Measurements from ENCODE around the gene APOBR.

DNA sequence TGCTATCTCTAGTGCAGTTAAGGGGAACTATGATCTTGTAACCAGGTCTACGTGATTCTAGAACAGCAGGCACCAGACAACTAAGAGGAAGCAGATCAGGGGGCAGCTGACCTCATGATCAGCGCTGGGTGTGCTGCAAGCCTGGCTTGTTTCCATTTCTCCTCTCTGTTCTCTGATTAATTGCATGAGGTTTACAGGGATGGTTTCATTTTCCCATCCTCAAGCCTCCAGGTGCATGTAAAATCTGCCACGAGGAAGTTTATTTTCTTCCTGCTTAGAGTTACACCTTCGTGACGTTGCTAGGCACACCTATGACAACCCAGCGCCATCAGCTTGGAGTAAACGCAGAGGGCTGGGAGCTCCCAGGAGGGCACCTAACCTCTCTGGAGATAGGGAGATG, 48.6 kb downstream of the APOBR start:
- TF ChIP-seq, protein P1, sequence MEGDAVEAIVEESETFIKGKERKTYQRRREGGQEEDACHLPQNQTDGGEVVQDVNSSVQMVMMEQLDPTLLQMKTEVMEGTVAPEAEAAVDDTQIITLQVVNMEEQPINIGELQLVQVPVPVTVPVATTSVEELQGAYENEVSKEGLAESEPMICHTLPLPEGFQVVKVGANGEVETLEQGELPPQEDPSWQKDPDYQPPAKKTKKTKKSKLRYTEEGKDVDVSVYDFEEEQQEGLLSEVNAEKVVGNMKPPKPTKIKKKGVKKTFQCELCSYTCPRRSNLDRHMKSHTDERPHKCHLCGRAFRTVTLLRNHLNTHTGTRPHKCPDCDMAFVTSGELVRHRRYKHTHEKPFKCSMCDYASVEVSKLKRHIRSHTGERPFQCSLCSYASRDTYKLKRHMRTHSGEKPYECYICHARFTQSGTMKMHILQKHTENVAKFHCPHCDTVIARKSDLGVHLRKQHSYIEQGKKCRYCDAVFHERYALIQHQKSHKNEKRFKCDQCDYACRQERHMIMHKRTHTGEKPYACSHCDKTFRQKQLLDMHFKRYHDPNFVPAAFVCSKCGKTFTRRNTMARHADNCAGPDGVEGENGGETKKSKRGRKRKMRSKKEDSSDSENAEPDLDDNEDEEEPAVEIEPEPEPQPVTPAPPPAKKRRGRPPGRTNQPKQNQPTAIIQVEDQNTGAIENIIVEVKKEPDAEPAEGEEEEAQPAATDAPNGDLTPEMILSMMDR (IDR thresholded peaks at IDR 0.05; ENCODE audit: poor library complexity) = no peak
- TF ChIP-seq EZH2 (IDR thresholded peaks at IDR 0.05; ENCODE audit: borderline replicate concordance) = no peak
- no peak for TF ChIP-seq EZH2phosphoT487 (IDR thresholded peaks at IDR 0.05; ENCODE audit: low read depth, severe bottlenecking, unreplicated experiment)
